K562 (cell line): ENCODE data around the gene ZNF83. TPM values are rescaled to one million over a fixed set of nuclear protein-coding genes. Genes with fewer than 3 reads are reported as not detected.

Experiments
- ESRRB ChIP-seq: fragments of 250-450 bp; sonication (Bioruptor Pico); IDR thresholded peaks from 2 replicates; pipeline ENCODE4 v1.5.0; 2020; ENCODE audit warnings: mild to moderate bottlenecking, moderate library complexity, borderline replicate concordance
- JUN ChIP-seq, 2 experiments: sonication (generic) in 1 of 2; formaldehyde crosslinking in 1 of 2; IDR thresholded peaks; 2 replicates each; pipeline versions ENCODE4 v1.6.1 to v1.8.0; 2012 to 2022; ENCODE audit warnings: borderline replicate concordance in 2 of 2, mild to moderate bottlenecking in 2 of 2, improper control_type of control experiment in 1 of 2, low read depth in 1 of 2, low read length in 1 of 2, missing genetic modification reagents in 1 of 2
- MCM3 ChIP-seq: fragments of 450-650 bp; IDR thresholded peaks from 2 replicates; pipeline ENCODE4 v1.6.1; 2016
- PTBP1 ChIP-seq: fragments of 200-400 bp; formaldehyde crosslinking; IDR thresholded peaks from 2 replicates; pipeline ENCODE4 v1.6.1; 2017; ENCODE audit warnings: low read depth, low read length
- RBM25 ChIP-seq: fragments of 200-400 bp; formaldehyde crosslinking; IDR thresholded peaks from 2 replicates; pipeline ENCODE4 v1.6.1; 2018; ENCODE audit warnings: low read length, low read depth, moderate library complexity; ENCODE audit not compliant: severe bottlenecking
- SAFB ChIP-seq: fragments of 200-400 bp; formaldehyde crosslinking; IDR thresholded peaks from 2 replicates; pipeline ENCODE4 v1.6.1; 2017; ENCODE audit warnings: low read depth, low read length, borderline replicate concordance
- SMARCA4 ChIP-seq: fragments of 450-650 bp; IDR thresholded peaks from 2 replicates; pipeline ENCODE4 v1.6.1; 2016
- STAG1 ChIP-seq: sonication (generic); formaldehyde crosslinking; IDR thresholded peaks from 2 replicates; pipeline ENCODE4 v1.5.0; 2020; ENCODE audit warnings: missing genetic modification reagents, borderline replicate concordance
- ZC3H4 ChIP-seq: sonication (generic); formaldehyde crosslinking; IDR thresholded peaks from 2 replicates; pipeline ENCODE4 v1.9.0; 2021; ENCODE audit warnings: missing genetic modification reagents, borderline replicate concordance
- ZNF696 ChIP-seq: fragments of 250-450 bp; sonication (Bioruptor Pico); conservative IDR thresholded peaks from 2 replicates; pipeline ENCODE4 v1.4.0; 2020; ENCODE audit warnings: mild to moderate bottlenecking, moderate library complexity
- polyA plus RNA-seq, 8 experiments: library from polyadenylated mRNA; depleted of rRNA in 4 of 8; stranded (reverse) in 5 of 8; unstranded in 3 of 8; fragments of >200 nt; fragmentation: Nextera tagmentation in 2 of 8; fragmentation: Illumina TruSeq in 1 of 8; extraction: Ambion mirVana in 2 of 8; extraction: Trizol in 1 of 8; gene quantifications; 2 replicates each; pipeline versions ENCODE4 v1.2.1 to v1.2.3, GENCODE V29; 2011 to 2014; ENCODE audit warnings: inconsistent platforms in 1 of 8, missing spikeins in 1 of 8
- total RNA-seq, 7 experiments: library from RNA; depleted of rRNA in 6 of 7; stranded (reverse); fragments of >200 nt in 6 of 7; fragmentation: Illumina TruSeq in 2 of 7; extraction: Trizol in 2 of 7; gene quantifications; 2 replicates each; pipeline versions ENCODE4 v1.2.1 to v1.2.3, GENCODE V29; 2011 to 2021; ENCODE audit warnings: low replicate concordance in 1 of 7
- TF ChIP-seq, protein P1 (sequence below): IDR thresholded peaks from 2 replicates; pipeline ENCODE4 v1.6.1; 2011; ENCODE audit warnings: borderline replicate concordance, low read depth, mild to moderate bottlenecking, moderate library complexity, low read length; ENCODE audit not compliant: insufficient read depth, poor library complexity, severe bottlenecking
- TF ChIP-seq, protein P2 (sequence below): sonication (generic); formaldehyde crosslinking; IDR thresholded peaks from 2 replicates; pipeline ENCODE4 v1.8.0; 2022; ENCODE audit warnings: missing genetic modification reagents, mild to moderate bottlenecking, moderate library complexity, borderline replicate concordance
- TF ChIP-seq, protein P3 (sequence below): sonication (generic); formaldehyde crosslinking; IDR thresholded peaks from 2 replicates; pipeline ENCODE4 v1.8.1; 2023; ENCODE audit warnings: mild to moderate bottlenecking, missing genetic modification reagents, moderate library complexity
- TF ChIP-seq, protein P4 (sequence below): fragments of 250-450 bp; sonication (Bioruptor Pico); IDR thresholded peaks from 2 replicates; pipeline ENCODE4 v1.4.0; 2020; ENCODE audit warnings: mild to moderate bottlenecking
- TF ChIP-seq, protein P5 (sequence below): fragments of 250-450 bp; sonication (Bioruptor Pico); IDR thresholded peaks from 2 replicates; pipeline ENCODE4 v1.8.0; 2021; ENCODE audit warnings: borderline replicate concordance, mild to moderate bottlenecking, moderate library complexity; ENCODE audit not compliant: poor library complexity, severe bottlenecking
- TF ChIP-seq, protein P6 (sequence below): sonication (generic); formaldehyde crosslinking; IDR thresholded peaks from 2 replicates; pipeline ENCODE4 v1.8.1; 2022; ENCODE audit warnings: missing genetic modification reagents
- TF ChIP-seq, protein P7 (sequence below): fragments of 250-450 bp; sonication (Bioruptor Pico); IDR thresholded peaks from 2 replicates; pipeline ENCODE4 v1.8.0; 2021; ENCODE audit warnings: moderate library complexity, mild to moderate bottlenecking, inconsistent platforms

ZNF83 gene
- total and polyA plus RNA-seq, 9 of the 15 experiments (the other 6 are each of a cell fraction or from before 2014, with no cell fraction given), result 18.6 to 74.3 (median 51.9) TPM

DNA sequence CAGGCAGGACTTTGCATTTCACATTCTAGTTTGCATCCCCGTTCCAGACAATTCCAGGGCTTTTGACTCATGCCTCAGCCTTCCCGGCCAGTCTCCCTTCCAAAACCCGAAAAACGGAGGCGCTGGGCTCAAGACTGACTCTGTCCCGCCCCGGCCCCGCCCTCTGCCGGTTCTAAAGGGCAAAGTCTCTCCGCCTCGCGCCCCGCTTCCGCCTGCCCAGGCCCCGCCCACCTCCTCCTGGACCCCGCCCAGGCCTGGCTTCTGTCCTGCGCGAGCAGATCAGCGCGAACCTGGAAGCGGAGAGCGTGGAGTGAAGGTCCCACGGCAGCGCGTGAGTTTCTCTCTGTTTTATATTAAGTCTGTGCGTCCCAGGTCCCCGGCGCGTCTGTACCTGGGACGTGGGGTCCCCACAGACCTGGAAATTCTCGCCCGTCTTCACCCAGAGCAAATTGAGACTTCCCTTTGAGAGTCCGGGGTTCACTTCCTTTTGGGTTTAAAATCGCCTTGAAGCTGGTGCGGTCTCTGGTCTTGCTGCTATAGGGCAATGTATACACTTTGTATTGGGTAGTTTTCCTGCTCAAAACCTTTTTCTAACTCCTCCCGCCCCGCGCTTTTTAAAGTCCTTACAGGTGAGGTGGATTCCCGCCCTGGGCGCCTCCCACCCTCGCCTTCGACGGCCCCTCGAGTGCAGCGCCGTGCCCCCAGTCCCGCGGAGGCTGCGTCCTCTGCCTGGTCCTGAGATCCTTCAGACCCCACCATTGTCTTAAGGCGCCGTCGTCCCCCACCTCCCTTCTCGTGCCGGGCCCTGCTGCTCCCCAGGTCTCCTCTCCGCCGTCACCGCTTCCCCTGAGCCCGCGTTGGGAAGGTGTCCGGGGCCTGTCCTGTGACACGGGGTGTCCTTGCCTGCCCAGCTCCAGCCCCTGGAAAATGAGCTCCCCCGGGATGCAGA lies 36.9 kb downstream of the ZNF83 start (continued):
- TF ChIP-seq, protein P1, sequence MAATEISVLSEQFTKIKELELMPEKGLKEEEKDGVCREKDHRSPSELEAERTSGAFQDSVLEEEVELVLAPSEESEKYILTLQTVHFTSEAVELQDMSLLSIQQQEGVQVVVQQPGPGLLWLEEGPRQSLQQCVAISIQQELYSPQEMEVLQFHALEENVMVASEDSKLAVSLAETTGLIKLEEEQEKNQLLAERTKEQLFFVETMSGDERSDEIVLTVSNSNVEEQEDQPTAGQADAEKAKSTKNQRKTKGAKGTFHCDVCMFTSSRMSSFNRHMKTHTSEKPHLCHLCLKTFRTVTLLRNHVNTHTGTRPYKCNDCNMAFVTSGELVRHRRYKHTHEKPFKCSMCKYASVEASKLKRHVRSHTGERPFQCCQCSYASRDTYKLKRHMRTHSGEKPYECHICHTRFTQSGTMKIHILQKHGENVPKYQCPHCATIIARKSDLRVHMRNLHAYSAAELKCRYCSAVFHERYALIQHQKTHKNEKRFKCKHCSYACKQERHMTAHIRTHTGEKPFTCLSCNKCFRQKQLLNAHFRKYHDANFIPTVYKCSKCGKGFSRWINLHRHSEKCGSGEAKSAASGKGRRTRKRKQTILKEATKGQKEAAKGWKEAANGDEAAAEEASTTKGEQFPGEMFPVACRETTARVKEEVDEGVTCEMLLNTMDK, result peak; percentile 63
- TF ChIP-seq, protein P2, sequence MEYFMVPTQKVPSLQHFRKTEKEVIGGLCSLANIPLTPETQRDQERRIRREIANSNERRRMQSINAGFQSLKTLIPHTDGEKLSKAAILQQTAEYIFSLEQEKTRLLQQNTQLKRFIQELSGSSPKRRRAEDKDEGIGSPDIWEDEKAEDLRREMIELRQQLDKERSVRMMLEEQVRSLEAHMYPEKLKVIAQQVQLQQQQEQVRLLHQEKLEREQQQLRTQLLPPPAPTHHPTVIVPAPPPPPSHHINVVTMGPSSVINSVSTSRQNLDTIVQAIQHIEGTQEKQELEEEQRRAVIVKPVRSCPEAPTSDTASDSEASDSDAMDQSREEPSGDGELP (CRISPR knock-in tag), result peak; percentile 34; the same call in 1 of the 2 replicates
- TF ChIP-seq ZC3H4 (CRISPR knock-in tag) (no peak), SAFB (no peak), JUN (IDR thresholded peaks at IDR 0.05; ENCODE audit: borderline replicate concordance, low read depth, low read length) (no peak), JUN (CRISPR knock-in tag; IDR thresholded peaks at IDR 0.05; ENCODE audit: borderline replicate concordance) (no peak), RBM25 (no peak), PTBP1 (no peak), ESRRB (CRISPR knock-in tag) (no peak), ZNF696 (CRISPR knock-in tag) (no peak), MCM3 (no peak), SMARCA4 (no peak), STAG1 (CRISPR knock-in tag) (no peak)
- TF ChIP-seq, protein P3, sequence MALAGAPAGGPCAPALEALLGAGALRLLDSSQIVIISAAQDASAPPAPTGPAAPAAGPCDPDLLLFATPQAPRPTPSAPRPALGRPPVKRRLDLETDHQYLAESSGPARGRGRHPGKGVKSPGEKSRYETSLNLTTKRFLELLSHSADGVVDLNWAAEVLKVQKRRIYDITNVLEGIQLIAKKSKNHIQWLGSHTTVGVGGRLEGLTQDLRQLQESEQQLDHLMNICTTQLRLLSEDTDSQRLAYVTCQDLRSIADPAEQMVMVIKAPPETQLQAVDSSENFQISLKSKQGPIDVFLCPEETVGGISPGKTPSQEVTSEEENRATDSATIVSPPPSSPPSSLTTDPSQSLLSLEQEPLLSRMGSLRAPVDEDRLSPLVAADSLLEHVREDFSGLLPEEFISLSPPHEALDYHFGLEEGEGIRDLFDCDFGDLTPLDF, result 0 out of 2 replicates have a peak, but pooled peaks have one; percentile 64
- TF ChIP-seq, protein P4, sequence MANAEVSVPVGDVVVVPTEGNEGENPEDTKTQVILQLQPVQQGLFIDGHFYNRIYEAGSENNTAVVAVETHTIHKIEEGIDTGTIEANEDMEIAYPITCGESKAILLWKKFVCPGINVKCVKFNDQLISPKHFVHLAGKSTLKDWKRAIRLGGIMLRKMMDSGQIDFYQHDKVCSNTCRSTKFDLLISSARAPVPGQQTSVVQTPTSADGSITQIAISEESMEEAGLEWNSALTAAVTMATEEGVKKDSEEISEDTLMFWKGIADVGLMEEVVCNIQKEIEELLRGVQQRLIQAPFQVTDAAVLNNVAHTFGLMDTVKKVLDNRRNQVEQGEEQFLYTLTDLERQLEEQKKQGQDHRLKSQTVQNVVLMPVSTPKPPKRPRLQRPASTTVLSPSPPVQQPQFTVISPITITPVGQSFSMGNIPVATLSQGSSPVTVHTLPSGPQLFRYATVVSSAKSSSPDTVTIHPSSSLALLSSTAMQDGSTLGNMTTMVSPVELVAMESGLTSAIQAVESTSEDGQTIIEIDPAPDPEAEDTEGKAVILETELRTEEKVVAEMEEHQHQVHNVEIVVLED (CRISPR knock-in tag), result no peak
- TF ChIP-seq, protein P5, sequence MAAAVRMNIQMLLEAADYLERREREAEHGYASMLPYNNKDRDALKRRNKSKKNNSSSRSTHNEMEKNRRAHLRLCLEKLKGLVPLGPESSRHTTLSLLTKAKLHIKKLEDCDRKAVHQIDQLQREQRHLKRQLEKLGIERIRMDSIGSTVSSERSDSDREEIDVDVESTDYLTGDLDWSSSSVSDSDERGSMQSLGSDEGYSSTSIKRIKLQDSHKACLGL (CRISPR knock-in tag), result no peak
- TF ChIP-seq, protein P6, sequence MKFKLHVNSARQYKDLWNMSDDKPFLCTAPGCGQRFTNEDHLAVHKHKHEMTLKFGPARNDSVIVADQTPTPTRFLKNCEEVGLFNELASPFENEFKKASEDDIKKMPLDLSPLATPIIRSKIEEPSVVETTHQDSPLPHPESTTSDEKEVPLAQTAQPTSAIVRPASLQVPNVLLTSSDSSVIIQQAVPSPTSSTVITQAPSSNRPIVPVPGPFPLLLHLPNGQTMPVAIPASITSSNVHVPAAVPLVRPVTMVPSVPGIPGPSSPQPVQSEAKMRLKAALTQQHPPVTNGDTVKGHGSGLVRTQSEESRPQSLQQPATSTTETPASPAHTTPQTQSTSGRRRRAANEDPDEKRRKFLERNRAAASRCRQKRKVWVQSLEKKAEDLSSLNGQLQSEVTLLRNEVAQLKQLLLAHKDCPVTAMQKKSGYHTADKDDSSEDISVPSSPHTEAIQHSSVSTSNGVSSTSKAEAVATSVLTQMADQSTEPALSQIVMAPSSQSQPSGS (CRISPR knock-in tag), result no peak
- TF ChIP-seq, protein P7, sequence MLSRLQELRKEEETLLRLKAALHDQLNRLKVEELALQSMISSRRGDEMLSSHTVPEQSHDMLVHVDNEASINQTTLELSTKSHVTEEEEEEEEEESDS (CRISPR knock-in tag), result no peak
